ENCODE data around the gene SNX14. TPM values are rescaled to one million over a fixed set of nuclear protein-coding genes. Genes with fewer than 3 reads are reported as not detected.

Gene SNX14
- total RNA-seq, 2 donors from 2014 or later = 41.8 to 68.6 TPM

DNA sequence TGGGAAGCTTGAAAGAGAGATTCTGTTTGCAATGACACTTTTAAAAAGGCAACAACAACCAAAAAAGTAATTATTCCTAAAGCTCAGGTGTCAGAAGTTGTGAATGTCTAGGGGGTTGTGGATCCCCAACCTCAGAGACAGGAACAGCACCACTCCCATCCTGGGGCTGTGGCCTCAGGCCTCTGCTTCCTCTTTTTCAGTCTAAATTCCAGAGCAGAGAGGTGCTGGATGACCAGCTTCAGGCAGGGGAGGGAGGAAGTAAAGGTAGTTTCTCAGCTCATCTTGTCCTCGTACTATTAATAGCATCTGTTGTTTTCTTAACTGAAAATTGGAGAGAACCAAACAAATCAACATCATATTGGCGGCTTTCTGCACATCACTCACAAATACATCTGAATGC lies 135.5 kb downstream of the SNX14 start:
- no peak for DNase-seq

DNA sequence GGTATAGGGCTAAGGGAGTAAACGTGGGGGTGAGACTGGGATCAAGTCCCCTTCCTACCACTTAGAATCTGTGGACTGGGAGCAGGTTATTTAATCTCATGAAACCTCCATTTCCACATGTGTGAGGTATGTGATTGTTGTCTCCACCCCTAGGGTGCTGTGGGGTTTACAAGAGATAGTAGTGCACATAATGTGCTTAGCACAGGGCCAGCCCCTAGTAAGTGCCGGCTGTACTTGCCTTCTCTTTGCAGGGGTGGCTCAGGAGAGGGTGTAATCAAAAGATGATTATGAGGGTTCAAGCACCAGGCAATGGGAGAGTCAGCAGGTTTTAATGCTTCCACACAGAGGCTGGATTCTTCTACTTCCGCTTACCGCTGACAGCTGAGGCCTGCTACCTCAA lies 136.9 kb downstream of the SNX14 start:
- no peak for TF ChIP-seq POLR2A (IDR thresholded peaks at IDR 0.05)
- TF ChIP-seq, protein P1, sequence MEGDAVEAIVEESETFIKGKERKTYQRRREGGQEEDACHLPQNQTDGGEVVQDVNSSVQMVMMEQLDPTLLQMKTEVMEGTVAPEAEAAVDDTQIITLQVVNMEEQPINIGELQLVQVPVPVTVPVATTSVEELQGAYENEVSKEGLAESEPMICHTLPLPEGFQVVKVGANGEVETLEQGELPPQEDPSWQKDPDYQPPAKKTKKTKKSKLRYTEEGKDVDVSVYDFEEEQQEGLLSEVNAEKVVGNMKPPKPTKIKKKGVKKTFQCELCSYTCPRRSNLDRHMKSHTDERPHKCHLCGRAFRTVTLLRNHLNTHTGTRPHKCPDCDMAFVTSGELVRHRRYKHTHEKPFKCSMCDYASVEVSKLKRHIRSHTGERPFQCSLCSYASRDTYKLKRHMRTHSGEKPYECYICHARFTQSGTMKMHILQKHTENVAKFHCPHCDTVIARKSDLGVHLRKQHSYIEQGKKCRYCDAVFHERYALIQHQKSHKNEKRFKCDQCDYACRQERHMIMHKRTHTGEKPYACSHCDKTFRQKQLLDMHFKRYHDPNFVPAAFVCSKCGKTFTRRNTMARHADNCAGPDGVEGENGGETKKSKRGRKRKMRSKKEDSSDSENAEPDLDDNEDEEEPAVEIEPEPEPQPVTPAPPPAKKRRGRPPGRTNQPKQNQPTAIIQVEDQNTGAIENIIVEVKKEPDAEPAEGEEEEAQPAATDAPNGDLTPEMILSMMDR (IDR thresholded peaks at IDR 0.05) = no peak
- no peak for DNase-seq
- Histone ChIP-seq H3K9me3 (no peaks in the 10 kb centered on the region), H3K4me3 (no peak overlapping the region), H3K36me3 (replicated peaks in 1 of 2; ENCODE audit: insufficient read depth in 1 of 2, low read depth in 2 of 2) (no peaks in the 10 kb centered on the region), H3K27ac (no peak overlapping the region), H3K4me1 (peaks cover 6% of the 10 kb centered on the region), H3K27me3 (no peaks in the 10 kb centered on the region)
- intact Hi-C loops (cut with DNase I) = no loop called here
- no peak for ATAC-seq
- 79 to 86% methylated on average over 4 of the region's 4 CpGs for WGBS, 2 donors

More for the DNA sequence above, 135.5 kb downstream of the SNX14 start:
- WGBS, 2 donors = 33 to 58% methylated on average over 2 of the region's 2 CpGs
- no peak overlapping the region for H3K4me3 ChIP-seq
- no peak for ATAC-seq
- H3K36me3 ChIP-seq (replicated peaks in 1 of 2; ENCODE audit: insufficient read depth in 1 of 2, low read depth in 2 of 2) = no peaks in the 10 kb centered on the region
- H3K9me3 ChIP-seq = no peaks in the 10 kb centered on the region
- H3K27ac ChIP-seq = no peak overlapping the region
- no peaks in the 10 kb centered on the region for H3K27me3 ChIP-seq
- intact Hi-C loops (cut with DNase I) = no loop called here
- peaks cover 16% of the 10 kb centered on the region for H3K4me1 ChIP-seq
- no peak for TF ChIP-seq POLR2A (IDR thresholded peaks at IDR 0.05)
- TF ChIP-seq, protein P1 (IDR thresholded peaks at IDR 0.05) = no peak

Other genes starting within 250 kb of the SNX14 start
- 1 to 10 TPM; 3.1 to 4.0 TPM for gene NT5E, start 143.8 kb downstream of the SNX14 start, total RNA-seq
- 10 to 100 TPM; 27.0 to 36.1 TPM for gene SYNCRIP, start 49.0 kb upstream of the SNX14 start, total RNA-seq

Data from body of pancreas (tissue), 4 donors.